WTC11 (cell line): ENCODE measurements around the gene STKLD1. TPM values are rescaled to one million over a fixed set of nuclear protein-coding genes. Genes with fewer than 3 reads are reported as not detected.

Source experiments
- ATAC-seq: fragments of 200-7000 bp; cut with Tn5 transposase; 2 replicates; pipeline ENCODE4 v1.10.0; 2021; ENCODE audit warnings: mild to moderate bottlenecking, moderate library complexity
- CTCF ChIA-PET: fragments of 300-600 bp; sonication (Branson Sonifier 250); formaldehyde crosslinking; loops from one replicate; lab custom pipeline; 2021; ENCODE audit warnings: antibody characterized with exemption; lab: Charles Lee
- POLR2A ChIA-PET: fragments of 350-600 bp; sonication (Branson Sonifier 250); formaldehyde crosslinking; loops from one replicate; lab custom pipeline; 2021; ENCODE audit warnings: antibody characterized with exemption; lab: Charles Lee
- DNase-seq: peaks from one replicate; pipeline ENCODE4 v3.0.0; 2021; ENCODE audit warnings: low spot score
- H3K27ac Mint-ChIP-seq: 2 replicates; pipeline ENCODE4 v1.8.0; 2021; ENCODE audit warnings: mixed read lengths
- H3K27me3 Mint-ChIP-seq: 2 replicates; pipeline ENCODE4 v1.8.0; 2021; ENCODE audit warnings: low read depth, mild to moderate bottlenecking, moderate library complexity, mixed read lengths
- H3K36me3 Mint-ChIP-seq: 2 replicates; pipeline ENCODE4 v1.8.0; 2021; ENCODE audit warnings: mixed read lengths
- H3K4me1 Mint-ChIP-seq: 2 replicates; pipeline ENCODE4 v1.8.0; 2022; ENCODE audit warnings: mixed read lengths
- H3K4me3 Mint-ChIP-seq: 2 replicates; pipeline ENCODE4 v1.8.0; 2021; ENCODE audit warnings: mild to moderate bottlenecking, moderate library complexity, mixed read lengths
- H3K9me3 Mint-ChIP-seq: 2 replicates; pipeline ENCODE4 v1.8.0; 2021; ENCODE audit warnings: mixed read lengths
- FOXJ3 ChIP-seq: sonication (generic); formaldehyde crosslinking; IDR thresholded peaks from 2 replicates; pipeline ENCODE4 v1.9.0; 2021; ENCODE audit warnings: missing genetic modification reagents, mild to moderate bottlenecking, borderline replicate concordance
- FOXP1 ChIP-seq: sonication (generic); formaldehyde crosslinking; IDR thresholded peaks from 2 replicates; pipeline ENCODE4 v1.8.0; 2022; ENCODE audit warnings: missing genetic modification reagents, mild to moderate bottlenecking, moderate library complexity, borderline replicate concordance
- GABPB1 ChIP-seq: sonication (generic); formaldehyde crosslinking; IDR thresholded peaks from 2 replicates; pipeline ENCODE4 v1.8.1; 2023; ENCODE audit warnings: mild to moderate bottlenecking, missing genetic modification reagents
- GRHL2 ChIP-seq: fragments of 250-450 bp; sonication (Bioruptor Pico); IDR thresholded peaks from 2 replicates; pipeline ENCODE4 v1.8.0; 2022; ENCODE audit warnings: mild to moderate bottlenecking, moderate library complexity; ENCODE audit not compliant: insufficient replicate concordance, severe bottlenecking
- GTF2I ChIP-seq: fragments of 250-450 bp; sonication (Bioruptor Pico); conservative IDR thresholded peaks from 2 replicates; pipeline ENCODE4 v1.4.0; 2021; ENCODE audit warnings: mild to moderate bottlenecking
- IRF2 ChIP-seq: sonication (generic); formaldehyde crosslinking; IDR thresholded peaks from 2 replicates; pipeline ENCODE4 v1.8.0; 2022; ENCODE audit warnings: low read depth, missing genetic modification reagents, borderline replicate concordance
- KAT7 ChIP-seq: sonication (generic); formaldehyde crosslinking; IDR thresholded peaks from 2 replicates; pipeline ENCODE4 v1.8.1; 2023; ENCODE audit warnings: missing genetic modification reagents, mild to moderate bottlenecking, borderline replicate concordance
- NFYB ChIP-seq: sonication (generic); formaldehyde crosslinking; conservative IDR thresholded peaks from 2 replicates; pipeline ENCODE4 v1.8.0; 2022; ENCODE audit warnings: low read depth, missing genetic modification reagents
- NR2C2 ChIP-seq: sonication (generic); formaldehyde crosslinking; IDR thresholded peaks from 2 replicates; pipeline ENCODE4 v1.8.0; 2022; ENCODE audit warnings: mild to moderate bottlenecking, missing genetic modification reagents
- RORB ChIP-seq: fragments of 250-450 bp; sonication (Bioruptor Pico); IDR thresholded peaks from 2 replicates; pipeline ENCODE4 v1.9.0; 2021; ENCODE audit warnings: mild to moderate bottlenecking
- SMAD4 ChIP-seq: sonication (generic); formaldehyde crosslinking; IDR thresholded peaks from 2 replicates; pipeline ENCODE4 v1.8.0; 2022; ENCODE audit warnings: mild to moderate bottlenecking, missing genetic modification reagents
- SOX15 ChIP-seq: fragments of 250-450 bp; sonication (Bioruptor Pico); IDR thresholded peaks from 2 replicates; pipeline ENCODE4 v1.9.0; 2021; ENCODE audit warnings: mild to moderate bottlenecking
- TCF7 ChIP-seq: sonication (generic); formaldehyde crosslinking; IDR thresholded peaks from 2 replicates; pipeline ENCODE4 v1.8.0; 2022; ENCODE audit warnings: mild to moderate bottlenecking, low read depth, missing genetic modification reagents, moderate library complexity
- TEAD1 ChIP-seq: sonication (generic); formaldehyde crosslinking; IDR thresholded peaks from 2 replicates; pipeline ENCODE4 v1.8.0; 2022; ENCODE audit warnings: mild to moderate bottlenecking, missing genetic modification reagents
- ZNF121 ChIP-seq: sonication (generic); formaldehyde crosslinking; IDR thresholded peaks from 2 replicates; pipeline ENCODE4 v1.8.0; 2023; ENCODE audit warnings: missing genetic modification reagents
- ZNF219 ChIP-seq: sonication (generic); formaldehyde crosslinking; IDR thresholded peaks from 2 replicates; pipeline ENCODE4 v1.8.0; 2023; ENCODE audit warnings: missing genetic modification reagents, mild to moderate bottlenecking, borderline replicate concordance
- ZNF396 ChIP-seq: fragments of 250-450 bp; sonication (Bioruptor Pico); IDR thresholded peaks from 2 replicates; pipeline ENCODE4 v1.8.0; 2021; ENCODE audit warnings: mild to moderate bottlenecking, moderate library complexity, borderline replicate concordance
- ZNF416 ChIP-seq: fragments of 250-450 bp; sonication (Bioruptor Pico); IDR thresholded peaks from 2 replicates; pipeline ENCODE4 v1.9.0; 2021; ENCODE audit warnings: mild to moderate bottlenecking, inconsistent platforms
- total RNA-seq: library from RNA; stranded (reverse); gene quantifications from 3 replicates; pipeline ENCODE4 v1.2.3, GENCODE V29; 2021
- TF ChIP-seq, protein P1 (sequence below): fragments of 250-450 bp; sonication (Bioruptor Pico); IDR thresholded peaks from 2 replicates; pipeline ENCODE4 v1.9.0; 2021; ENCODE audit warnings: mild to moderate bottlenecking, borderline replicate concordance
- TF ChIP-seq, protein P2 (sequence below): sonication (generic); formaldehyde crosslinking; IDR thresholded peaks from 2 replicates; pipeline ENCODE4 v1.8.1; 2023; ENCODE audit warnings: mild to moderate bottlenecking, missing genetic modification reagents
- TF ChIP-seq, protein P3 (sequence below): sonication (generic); formaldehyde crosslinking; IDR thresholded peaks from 2 replicates; pipeline ENCODE4 v1.8.1; 2022; ENCODE audit warnings: mild to moderate bottlenecking, moderate library complexity, missing genetic modification reagents
- TF ChIP-seq, protein P4 (sequence below): sonication (generic); formaldehyde crosslinking; IDR thresholded peaks from 2 replicates; pipeline ENCODE4 v1.8.1; 2022; ENCODE audit warnings: missing genetic modification reagents, borderline replicate concordance
- TF ChIP-seq, protein P5 (sequence below): fragments of 250-450 bp; sonication (Bioruptor Pico); IDR thresholded peaks from 2 replicates; pipeline ENCODE4 v1.9.0; 2021; ENCODE audit warnings: mild to moderate bottlenecking

The STKLD1 gene
- total RNA-seq, 1 experiment from 2014 or later = 0.98 TPM

DNA sequence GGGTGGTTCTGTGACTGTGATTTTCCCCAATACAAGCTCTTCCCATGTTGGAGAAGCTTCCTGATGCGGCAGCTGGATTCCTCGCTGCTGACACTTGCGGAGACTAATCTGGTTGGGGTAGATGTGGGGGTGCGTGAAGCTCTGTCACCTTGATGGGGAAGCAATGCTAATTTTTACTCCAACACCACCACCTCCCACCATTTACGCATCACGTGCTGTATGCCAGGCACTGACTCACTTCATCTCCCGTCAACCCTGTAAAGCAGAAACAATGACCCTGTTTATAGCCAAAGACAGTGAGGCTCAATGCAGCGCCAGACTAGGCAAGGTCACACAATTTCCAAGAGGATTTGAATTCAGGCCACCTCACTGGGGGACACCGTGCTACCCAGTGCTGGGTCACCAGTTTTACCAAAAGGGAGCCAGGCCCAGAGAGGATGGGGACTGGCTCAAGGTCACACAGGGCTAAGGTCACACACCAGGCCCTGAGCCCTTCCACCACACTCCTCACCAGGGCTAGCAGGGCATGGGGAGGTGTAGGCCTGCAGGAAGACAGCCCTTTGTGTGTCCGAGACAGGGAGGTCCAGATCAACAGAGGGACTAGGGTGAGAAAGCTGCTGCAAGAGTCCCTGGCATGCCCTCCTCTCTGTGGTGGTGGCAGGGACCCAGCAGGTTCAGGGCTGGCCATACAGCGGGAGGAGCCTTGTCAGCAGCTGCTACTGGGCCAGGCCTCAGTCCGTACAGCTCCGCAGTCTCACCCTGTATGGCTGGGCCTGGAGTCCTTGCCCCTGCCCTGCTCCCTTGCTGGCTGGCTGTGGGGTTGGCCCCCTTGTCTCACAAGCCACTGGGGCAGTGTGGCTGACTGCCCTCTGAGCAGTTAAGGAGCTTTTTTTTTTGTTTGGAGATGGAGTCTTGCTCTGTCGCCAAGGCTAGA, 3.3 kb downstream of the STKLD1 start:
- TF ChIP-seq, protein P1, sequence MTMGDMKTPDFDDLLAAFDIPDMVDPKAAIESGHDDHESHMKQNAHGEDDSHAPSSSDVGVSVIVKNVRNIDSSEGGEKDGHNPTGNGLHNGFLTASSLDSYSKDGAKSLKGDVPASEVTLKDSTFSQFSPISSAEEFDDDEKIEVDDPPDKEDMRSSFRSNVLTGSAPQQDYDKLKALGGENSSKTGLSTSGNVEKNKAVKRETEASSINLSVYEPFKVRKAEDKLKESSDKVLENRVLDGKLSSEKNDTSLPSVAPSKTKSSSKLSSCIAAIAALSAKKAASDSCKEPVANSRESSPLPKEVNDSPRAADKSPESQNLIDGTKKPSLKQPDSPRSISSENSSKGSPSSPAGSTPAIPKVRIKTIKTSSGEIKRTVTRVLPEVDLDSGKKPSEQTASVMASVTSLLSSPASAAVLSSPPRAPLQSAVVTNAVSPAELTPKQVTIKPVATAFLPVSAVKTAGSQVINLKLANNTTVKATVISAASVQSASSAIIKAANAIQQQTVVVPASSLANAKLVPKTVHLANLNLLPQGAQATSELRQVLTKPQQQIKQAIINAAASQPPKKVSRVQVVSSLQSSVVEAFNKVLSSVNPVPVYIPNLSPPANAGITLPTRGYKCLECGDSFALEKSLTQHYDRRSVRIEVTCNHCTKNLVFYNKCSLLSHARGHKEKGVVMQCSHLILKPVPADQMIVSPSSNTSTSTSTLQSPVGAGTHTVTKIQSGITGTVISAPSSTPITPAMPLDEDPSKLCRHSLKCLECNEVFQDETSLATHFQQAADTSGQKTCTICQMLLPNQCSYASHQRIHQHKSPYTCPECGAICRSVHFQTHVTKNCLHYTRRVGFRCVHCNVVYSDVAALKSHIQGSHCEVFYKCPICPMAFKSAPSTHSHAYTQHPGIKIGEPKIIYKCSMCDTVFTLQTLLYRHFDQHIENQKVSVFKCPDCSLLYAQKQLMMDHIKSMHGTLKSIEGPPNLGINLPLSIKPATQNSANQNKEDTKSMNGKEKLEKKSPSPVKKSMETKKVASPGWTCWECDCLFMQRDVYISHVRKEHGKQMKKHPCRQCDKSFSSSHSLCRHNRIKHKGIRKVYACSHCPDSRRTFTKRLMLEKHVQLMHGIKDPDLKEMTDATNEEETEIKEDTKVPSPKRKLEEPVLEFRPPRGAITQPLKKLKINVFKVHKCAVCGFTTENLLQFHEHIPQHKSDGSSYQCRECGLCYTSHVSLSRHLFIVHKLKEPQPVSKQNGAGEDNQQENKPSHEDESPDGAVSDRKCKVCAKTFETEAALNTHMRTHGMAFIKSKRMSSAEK (CRISPR knock-in tag) = no peak
- TF ChIP-seq GTF2I (CRISPR knock-in tag) (no peak), SOX15 (CRISPR knock-in tag) (no peak), KAT7 (CRISPR knock-in tag) (no peak), RORB (CRISPR knock-in tag) (no peak), FOXP1 (CRISPR knock-in tag) (no peak), FOXJ3 (CRISPR knock-in tag) (no peak), NR2C2 (CRISPR knock-in tag) (no peak), ZNF396 (CRISPR knock-in tag) (no peak), NFYB (no peak)
- TF ChIP-seq, protein P2, sequence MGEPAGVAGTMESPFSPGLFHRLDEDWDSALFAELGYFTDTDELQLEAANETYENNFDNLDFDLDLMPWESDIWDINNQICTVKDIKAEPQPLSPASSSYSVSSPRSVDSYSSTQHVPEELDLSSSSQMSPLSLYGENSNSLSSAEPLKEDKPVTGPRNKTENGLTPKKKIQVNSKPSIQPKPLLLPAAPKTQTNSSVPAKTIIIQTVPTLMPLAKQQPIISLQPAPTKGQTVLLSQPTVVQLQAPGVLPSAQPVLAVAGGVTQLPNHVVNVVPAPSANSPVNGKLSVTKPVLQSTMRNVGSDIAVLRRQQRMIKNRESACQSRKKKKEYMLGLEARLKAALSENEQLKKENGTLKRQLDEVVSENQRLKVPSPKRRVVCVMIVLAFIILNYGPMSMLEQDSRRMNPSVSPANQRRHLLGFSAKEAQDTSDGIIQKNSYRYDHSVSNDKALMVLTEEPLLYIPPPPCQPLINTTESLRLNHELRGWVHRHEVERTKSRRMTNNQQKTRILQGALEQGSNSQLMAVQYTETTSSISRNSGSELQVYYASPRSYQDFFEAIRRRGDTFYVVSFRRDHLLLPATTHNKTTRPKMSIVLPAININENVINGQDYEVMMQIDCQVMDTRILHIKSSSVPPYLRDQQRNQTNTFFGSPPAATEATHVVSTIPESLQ (CRISPR knock-in tag) = no peak
- TF ChIP-seq, protein P3, sequence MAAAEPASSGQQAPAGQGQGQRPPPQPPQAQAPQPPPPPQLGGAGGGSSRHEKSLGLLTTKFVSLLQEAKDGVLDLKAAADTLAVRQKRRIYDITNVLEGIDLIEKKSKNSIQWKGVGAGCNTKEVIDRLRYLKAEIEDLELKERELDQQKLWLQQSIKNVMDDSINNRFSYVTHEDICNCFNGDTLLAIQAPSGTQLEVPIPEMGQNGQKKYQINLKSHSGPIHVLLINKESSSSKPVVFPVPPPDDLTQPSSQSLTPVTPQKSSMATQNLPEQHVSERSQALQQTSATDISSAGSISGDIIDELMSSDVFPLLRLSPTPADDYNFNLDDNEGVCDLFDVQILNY (CRISPR knock-in tag) = no peak
- ATAC-seq = no peak
- CTCF ChIA-PET = interaction anchor here (1.1 kb wide), 1 partner anchor 37 kb away, joined by 3 read pairs; no protein-coding TSS in a partner anchor
- H3K9me3 Mint-ChIP-seq = peaks cover 4% of the 10 kb centered on the region
- peaks cover 30% of the 10 kb centered on the region for H3K27me3 Mint-ChIP-seq
- peaks cover 12% of the 10 kb centered on the region for H3K4me1 Mint-ChIP-seq
- H3K27ac Mint-ChIP-seq = no peak overlapping the region
- DNase-seq = no peak
- H3K4me3 Mint-ChIP-seq = no peak overlapping the region
- POLR2A ChIA-PET = no interaction called here
- H3K36me3 Mint-ChIP-seq = peaks cover 3% of the 10 kb centered on the region; the same call in 1 of the 2 replicates

DNA sequence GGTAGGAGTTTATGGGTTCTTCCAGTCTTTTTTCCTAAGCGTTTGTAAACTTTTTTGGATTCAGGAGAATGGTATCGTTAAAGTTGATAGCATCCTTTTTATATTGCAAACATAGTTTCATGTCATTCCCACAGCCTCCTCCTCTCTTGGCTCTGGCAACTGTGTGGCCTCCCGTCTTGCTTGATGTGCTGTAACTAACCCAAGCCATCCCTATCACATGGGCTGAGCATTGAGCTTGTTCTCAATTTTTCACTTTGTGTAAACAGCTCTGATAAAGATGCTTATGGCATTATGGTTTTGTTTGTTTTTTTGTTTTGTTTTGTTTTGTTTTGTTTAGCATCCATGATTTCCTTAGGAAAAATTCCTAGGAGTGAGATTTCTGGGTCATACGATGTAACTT, 4.6 kb downstream of the STKLD1 start:
- DNase-seq (no peak), ATAC-seq (no peak)
- peaks cover 30% of the 10 kb centered on the region for H3K27me3 Mint-ChIP-seq
- H3K36me3 Mint-ChIP-seq = no peaks in the 10 kb centered on the region
- no peak overlapping the region for H3K4me3 Mint-ChIP-seq
- peaks cover 4% of the 10 kb centered on the region for H3K9me3 Mint-ChIP-seq
- peaks cover 4% of the 10 kb centered on the region; the same call in 1 of the 2 replicates for H3K4me1 Mint-ChIP-seq
- no peak overlapping the region for H3K27ac Mint-ChIP-seq
- POLR2A ChIA-PET = no interaction called here
- CTCF ChIA-PET = interaction anchor here (1.1 kb wide), 1 partner anchor 39 kb away, joined by 3 read pairs; no protein-coding TSS in a partner anchor
- no peak for TF ChIP-seq TEAD1
- no peak for TF ChIP-seq SOX15 (CRISPR knock-in tag)
- TF ChIP-seq, protein P4, sequence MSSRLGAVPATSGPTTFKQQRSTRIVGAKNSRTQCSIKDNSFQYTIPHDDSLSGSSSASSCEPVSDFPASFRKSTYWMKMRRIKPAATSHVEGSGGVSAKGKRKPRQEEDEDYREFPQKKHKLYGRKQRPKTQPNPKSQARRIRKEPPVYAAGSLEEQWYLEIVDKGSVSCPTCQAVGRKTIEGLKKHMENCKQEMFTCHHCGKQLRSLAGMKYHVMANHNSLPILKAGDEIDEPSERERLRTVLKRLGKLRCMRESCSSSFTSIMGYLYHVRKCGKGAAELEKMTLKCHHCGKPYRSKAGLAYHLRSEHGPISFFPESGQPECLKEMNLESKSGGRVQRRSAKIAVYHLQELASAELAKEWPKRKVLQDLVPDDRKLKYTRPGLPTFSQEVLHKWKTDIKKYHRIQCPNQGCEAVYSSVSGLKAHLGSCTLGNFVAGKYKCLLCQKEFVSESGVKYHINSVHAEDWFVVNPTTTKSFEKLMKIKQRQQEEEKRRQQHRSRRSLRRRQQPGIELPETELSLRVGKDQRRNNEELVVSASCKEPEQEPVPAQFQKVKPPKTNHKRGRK (CRISPR knock-in tag) = no peak
- no peak for TF ChIP-seq TCF7 (CRISPR knock-in tag)
- TF ChIP-seq, protein P5, sequence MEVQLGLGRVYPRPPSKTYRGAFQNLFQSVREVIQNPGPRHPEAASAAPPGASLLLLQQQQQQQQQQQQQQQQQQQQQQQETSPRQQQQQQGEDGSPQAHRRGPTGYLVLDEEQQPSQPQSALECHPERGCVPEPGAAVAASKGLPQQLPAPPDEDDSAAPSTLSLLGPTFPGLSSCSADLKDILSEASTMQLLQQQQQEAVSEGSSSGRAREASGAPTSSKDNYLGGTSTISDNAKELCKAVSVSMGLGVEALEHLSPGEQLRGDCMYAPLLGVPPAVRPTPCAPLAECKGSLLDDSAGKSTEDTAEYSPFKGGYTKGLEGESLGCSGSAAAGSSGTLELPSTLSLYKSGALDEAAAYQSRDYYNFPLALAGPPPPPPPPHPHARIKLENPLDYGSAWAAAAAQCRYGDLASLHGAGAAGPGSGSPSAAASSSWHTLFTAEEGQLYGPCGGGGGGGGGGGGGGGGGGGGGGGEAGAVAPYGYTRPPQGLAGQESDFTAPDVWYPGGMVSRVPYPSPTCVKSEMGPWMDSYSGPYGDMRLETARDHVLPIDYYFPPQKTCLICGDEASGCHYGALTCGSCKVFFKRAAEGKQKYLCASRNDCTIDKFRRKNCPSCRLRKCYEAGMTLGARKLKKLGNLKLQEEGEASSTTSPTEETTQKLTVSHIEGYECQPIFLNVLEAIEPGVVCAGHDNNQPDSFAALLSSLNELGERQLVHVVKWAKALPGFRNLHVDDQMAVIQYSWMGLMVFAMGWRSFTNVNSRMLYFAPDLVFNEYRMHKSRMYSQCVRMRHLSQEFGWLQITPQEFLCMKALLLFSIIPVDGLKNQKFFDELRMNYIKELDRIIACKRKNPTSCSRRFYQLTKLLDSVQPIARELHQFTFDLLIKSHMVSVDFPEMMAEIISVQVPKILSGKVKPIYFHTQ (CRISPR knock-in tag) = no peak
- TF ChIP-seq NFYB = no peak
- TF ChIP-seq IRF2 (CRISPR knock-in tag) = no peak
- TF ChIP-seq GABPB1 = no peak
- no peak for TF ChIP-seq GRHL2 (CRISPR knock-in tag)
- TF ChIP-seq ZNF121 (CRISPR knock-in tag) = no peak
- no peak for TF ChIP-seq ZNF416
- TF ChIP-seq ZNF219 = no peak
- no peak for TF ChIP-seq SMAD4 (CRISPR knock-in tag)
- no peak for TF ChIP-seq GTF2I (CRISPR knock-in tag)
